Measurements from ENCODE around the gene HIC2.
"Not testable (repeated sequence)": the region's sequence is repeated elsewhere in the genome, so short reads cannot be mapped to it uniquely, and the experiment has no call there.

HIC2 gene

DNA sequence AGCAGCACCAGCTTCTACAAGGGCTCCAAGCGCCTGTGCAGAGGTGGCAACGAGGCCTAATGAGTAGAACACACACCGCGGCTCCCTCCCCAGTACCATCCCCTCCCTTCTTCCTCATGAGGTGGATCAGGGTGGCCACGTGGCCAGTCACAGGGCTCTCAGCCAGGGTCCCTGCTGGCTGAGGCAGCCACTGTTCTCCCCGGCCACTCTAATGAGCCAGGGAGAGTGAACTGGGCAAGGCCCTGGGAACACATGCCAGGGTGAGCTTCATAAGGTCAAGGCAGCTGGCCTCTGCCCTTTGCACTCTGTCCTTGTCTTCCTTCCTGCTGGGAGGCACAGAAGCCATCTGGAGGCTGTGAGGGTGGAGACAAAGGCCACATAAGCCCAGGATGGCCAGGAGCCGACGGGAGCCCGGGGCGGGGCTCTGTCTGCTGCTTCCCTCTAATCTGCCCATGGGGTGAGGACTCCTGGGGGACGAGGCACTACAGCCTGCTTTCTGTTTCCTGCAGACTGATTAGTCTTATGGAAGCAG, 72.0 kb downstream of the HIC2 start:
- not testable (repeated sequence) for H3K23ac ChIP-seq (ENCODE audit: low read length in 2 of 2); H4K91ac ChIP-seq (ENCODE audit: low read length); H3K27me3 ChIP-seq (ENCODE audit: control insufficient read depth in 1 of 2, insufficient read depth in 1 of 2, low read length in 2 of 2); H3K18ac ChIP-seq (ENCODE audit: low read depth in 1 of 2, low read length in 2 of 2); H3K79me1 ChIP-seq (replicated peaks; ENCODE audit: low read length, poor library complexity, severe bottlenecking); H2BK120ac ChIP-seq (ENCODE audit: low read depth, low read length); H3K4me2 ChIP-seq (ENCODE audit: low read length, poor library complexity, severe bottlenecking); H3K27ac ChIP-seq (ENCODE audit: low read length, poor library complexity, severe bottlenecking); H3K36me3 ChIP-seq (ENCODE audit: control insufficient read depth in 1 of 2, insufficient read depth in 2 of 2, low read depth in 1 of 2, low read length in 2 of 2); H4K8ac ChIP-seq (ENCODE audit: low read length); H3K4me1 ChIP-seq (ENCODE audit: control insufficient read depth, insufficient read depth, low read depth, low read length); H2BK12ac ChIP-seq (ENCODE audit: low read length in 2 of 2); H2BK5ac ChIP-seq (ENCODE audit: low read depth, low read length, poor library complexity, severe bottlenecking); H3K9ac ChIP-seq (ENCODE audit: low read length); H2BK15ac ChIP-seq (ENCODE audit: low read depth, poor library complexity, severe bottlenecking); H3K14ac ChIP-seq (ENCODE audit: low read length in 2 of 2); DNase-seq; H3K4me3 ChIP-seq (ENCODE audit: insufficient read depth in 1 of 2, low read depth in 1 of 2, low read length in 2 of 2); H2AFZ ChIP-seq (ENCODE audit: low read depth, low read length); H3K9me3 ChIP-seq (ENCODE audit: control insufficient read depth, low read length); H3K4ac ChIP-seq (ENCODE audit: low read depth in 1 of 2, low read length in 2 of 2); H2AK5ac ChIP-seq (ENCODE audit: low read length, severe bottlenecking)
- WGBS = no CpG with 5 or more reads among the region's 11 CpGs

DNA sequence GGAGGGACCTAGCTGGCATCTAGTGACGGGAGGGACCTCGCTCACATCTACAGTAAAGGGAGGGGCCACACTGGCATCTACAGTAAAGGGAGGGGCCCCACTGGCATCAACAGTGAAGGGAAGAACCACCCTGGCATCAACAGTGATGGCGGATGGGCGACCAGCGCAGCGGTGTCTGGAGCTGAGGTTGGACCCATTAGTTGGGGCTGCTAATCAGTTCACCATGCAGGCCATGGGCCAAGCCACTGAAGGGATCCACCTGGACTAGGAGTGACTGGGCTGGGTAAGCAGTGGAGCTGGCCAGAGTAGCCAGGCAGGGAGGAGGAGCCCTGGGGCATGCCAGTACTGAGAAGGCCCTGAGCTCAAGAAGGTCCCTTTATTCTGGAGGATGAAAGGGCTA, 73.4 kb downstream of the HIC2 start:
- H2AFZ ChIP-seq (ENCODE audit: low read depth, low read length); H4K8ac ChIP-seq (ENCODE audit: low read length): not testable (repeated sequence)

DNA sequence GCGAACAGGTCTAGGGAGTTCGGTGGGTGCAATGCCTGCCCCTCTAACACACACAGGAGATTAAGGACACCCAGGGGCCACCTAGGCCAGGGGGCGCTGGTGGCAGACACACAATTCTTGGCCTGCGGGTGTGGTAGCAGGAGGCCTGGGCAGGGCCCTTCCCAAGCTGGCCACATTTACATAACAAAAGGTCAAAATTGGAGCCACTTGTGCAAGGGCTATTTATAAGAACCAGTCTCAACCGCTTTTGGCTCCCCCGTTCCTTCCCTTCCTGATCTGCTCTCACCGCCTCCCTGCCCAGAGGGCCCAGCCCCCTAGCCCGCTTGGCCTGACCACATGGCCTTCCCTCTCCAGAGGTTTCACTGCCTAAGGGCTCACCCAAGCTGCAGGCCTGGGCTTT, 75.1 kb downstream of the HIC2 start:
- H3K4me3 ChIP-seq (ENCODE audit: insufficient read depth in 1 of 2, low read depth in 1 of 2, low read length in 2 of 2); H2BK120ac ChIP-seq (ENCODE audit: low read depth, low read length); H3K4ac ChIP-seq (ENCODE audit: low read depth in 1 of 2, low read length in 2 of 2); H3K36me3 ChIP-seq (ENCODE audit: control insufficient read depth in 1 of 2, insufficient read depth in 2 of 2, low read depth in 1 of 2, low read length in 2 of 2); H2BK12ac ChIP-seq (ENCODE audit: low read length in 2 of 2); H3K18ac ChIP-seq (ENCODE audit: low read depth in 1 of 2, low read length in 2 of 2); H2BK15ac ChIP-seq (ENCODE audit: low read depth, poor library complexity, severe bottlenecking); H2AK5ac ChIP-seq (ENCODE audit: low read length, severe bottlenecking); H3K27me3 ChIP-seq (ENCODE audit: control insufficient read depth in 1 of 2, insufficient read depth in 1 of 2, low read length in 2 of 2); DNase-seq; H3K79me1 ChIP-seq (replicated peaks; ENCODE audit: low read length, poor library complexity, severe bottlenecking); H3K27ac ChIP-seq (ENCODE audit: low read length, poor library complexity, severe bottlenecking); H4K91ac ChIP-seq (ENCODE audit: low read length); H3K4me2 ChIP-seq (ENCODE audit: low read length, poor library complexity, severe bottlenecking); H3K14ac ChIP-seq (ENCODE audit: low read length in 2 of 2); H3K23ac ChIP-seq (ENCODE audit: low read length in 2 of 2); H3K4me1 ChIP-seq (ENCODE audit: control insufficient read depth, insufficient read depth, low read depth, low read length); H3K9ac ChIP-seq (ENCODE audit: low read length); H4K8ac ChIP-seq (ENCODE audit: low read length); H3K9me3 ChIP-seq (ENCODE audit: control insufficient read depth, low read length); H2BK5ac ChIP-seq (ENCODE audit: low read depth, low read length, poor library complexity, severe bottlenecking); H2AFZ ChIP-seq (ENCODE audit: low read depth, low read length): not testable (repeated sequence)
- no CpG with 5 or more reads among the region's 8 CpGs for WGBS

More for the DNA sequence above, 73.4 kb downstream of the HIC2 start:
- not testable (repeated sequence) for H3K4me2 ChIP-seq (ENCODE audit: low read length, poor library complexity, severe bottlenecking); H3K4ac ChIP-seq (ENCODE audit: low read depth in 1 of 2, low read length in 2 of 2); H2BK120ac ChIP-seq (ENCODE audit: low read depth, low read length); H3K9ac ChIP-seq (ENCODE audit: low read length); H3K27me3 ChIP-seq (ENCODE audit: control insufficient read depth in 1 of 2, insufficient read depth in 1 of 2, low read length in 2 of 2); H2BK12ac ChIP-seq (ENCODE audit: low read length in 2 of 2); H3K27ac ChIP-seq (ENCODE audit: low read length, poor library complexity, severe bottlenecking); H3K4me1 ChIP-seq (ENCODE audit: control insufficient read depth, insufficient read depth, low read depth, low read length); H3K23ac ChIP-seq (ENCODE audit: low read length in 2 of 2); DNase-seq; H4K91ac ChIP-seq (ENCODE audit: low read length); H2AK5ac ChIP-seq (ENCODE audit: low read length, severe bottlenecking); H2BK5ac ChIP-seq (ENCODE audit: low read depth, low read length, poor library complexity, severe bottlenecking); H3K14ac ChIP-seq (ENCODE audit: low read length in 2 of 2); H3K4me3 ChIP-seq (ENCODE audit: insufficient read depth in 1 of 2, low read depth in 1 of 2, low read length in 2 of 2); H3K79me1 ChIP-seq (replicated peaks; ENCODE audit: low read length, poor library complexity, severe bottlenecking); H2BK15ac ChIP-seq (ENCODE audit: low read depth, poor library complexity, severe bottlenecking); H3K36me3 ChIP-seq (ENCODE audit: control insufficient read depth in 1 of 2, insufficient read depth in 2 of 2, low read depth in 1 of 2, low read length in 2 of 2); H3K18ac ChIP-seq (ENCODE audit: low read depth in 1 of 2, low read length in 2 of 2); H3K9me3 ChIP-seq (ENCODE audit: control insufficient read depth, low read length)
- no CpG with 5 or more reads among the region's 6 CpGs for WGBS

GRCh38 chr22:21493789-21494782, 76.9 kb downstream of the HIC2 start:
- H3K27ac ChIP-seq (ENCODE audit: low read length, poor library complexity, severe bottlenecking); H3K23ac ChIP-seq (ENCODE audit: low read length in 2 of 2); H2BK5ac ChIP-seq (ENCODE audit: low read depth, low read length, poor library complexity, severe bottlenecking); H3K4ac ChIP-seq (ENCODE audit: low read depth in 1 of 2, low read length in 2 of 2); H3K36me3 ChIP-seq (ENCODE audit: control insufficient read depth in 1 of 2, insufficient read depth in 2 of 2, low read depth in 1 of 2, low read length in 2 of 2); H4K91ac ChIP-seq (ENCODE audit: low read length); H3K9me3 ChIP-seq (ENCODE audit: control insufficient read depth, low read length); DNase-seq; H2AFZ ChIP-seq (ENCODE audit: low read depth, low read length); H3K27me3 ChIP-seq (ENCODE audit: control insufficient read depth in 1 of 2, insufficient read depth in 1 of 2, low read length in 2 of 2); H2BK12ac ChIP-seq (ENCODE audit: low read length in 2 of 2); H3K4me2 ChIP-seq (ENCODE audit: low read length, poor library complexity, severe bottlenecking); H3K4me3 ChIP-seq (ENCODE audit: insufficient read depth in 1 of 2, low read depth in 1 of 2, low read length in 2 of 2); H2AK5ac ChIP-seq (ENCODE audit: low read length, severe bottlenecking); H4K8ac ChIP-seq (ENCODE audit: low read length); H3K79me1 ChIP-seq (replicated peaks; ENCODE audit: low read length, poor library complexity, severe bottlenecking); H3K18ac ChIP-seq (ENCODE audit: low read depth in 1 of 2, low read length in 2 of 2); H2BK15ac ChIP-seq (ENCODE audit: low read depth, poor library complexity, severe bottlenecking); H3K9ac ChIP-seq (ENCODE audit: low read length); H3K4me1 ChIP-seq (ENCODE audit: control insufficient read depth, insufficient read depth, low read depth, low read length); H2BK120ac ChIP-seq (ENCODE audit: low read depth, low read length); H3K14ac ChIP-seq (ENCODE audit: low read length in 2 of 2): not testable (repeated sequence)
- no CpG with 5 or more reads among the region's 23 CpGs for WGBS

All from mesenchymal stem cell (in vitro differentiated cells and primary cell).